Measurements from ENCODE around the gene CCDC18. TPM values are rescaled to one million over a fixed set of nuclear protein-coding genes. Genes with fewer than 3 reads are reported as not detected.

The CCDC18 gene
- total RNA-seq, 2 experiments from 2014 or later: 21.8 to 24.6 TPM

GRCh38 chr1:93306920-93307319 lies 126.4 kb downstream of the CCDC18 start:
- H3K27me3 Mint-ChIP-seq: no peaks in the 10 kb centered on the region
- DNase-seq (no peak), ATAC-seq (no peak)
- H3K9me3 Mint-ChIP-seq: no peaks in the 10 kb centered on the region
- CTCF ChIA-PET: interaction anchor here (1.2 kb wide), 1 partner anchor 107 kb away, joined by 4 read pairs; no protein-coding TSS in a partner anchor
- no peak for TF ChIP-seq CTCF (IDR thresholded peaks at IDR 0.05)
- POLR2A ChIA-PET: no interaction called here
- H3K4me3 Mint-ChIP-seq: no peak overlapping the region
- intact Hi-C loops (cut with micrococcal nuclease): loop anchor here (10.0 kb wide), 1 partner anchor 538 kb away; no protein-coding TSS in a partner anchor
- no peaks in the 10 kb centered on the region for H3K4me1 Mint-ChIP-seq (ENCODE audit: low read depth)
- H3K27ac Mint-ChIP-seq: no peak overlapping the region
- peaks cover 3% of the 10 kb centered on the region for H3K36me3 Mint-ChIP-seq (ENCODE audit: low read depth)

GRCh38 chr1:93313026-93313425 lies 132.5 kb downstream of the CCDC18 start:
- H3K9me3 Mint-ChIP-seq: no peaks in the 10 kb centered on the region
- no peak overlapping the region for H3K27ac Mint-ChIP-seq
- peaks cover 2% of the 10 kb centered on the region for H3K4me1 Mint-ChIP-seq (ENCODE audit: low read depth)
- no peaks in the 10 kb centered on the region for H3K27me3 Mint-ChIP-seq
- DNase-seq: no peak
- POLR2A ChIA-PET: no interaction called here
- CTCF ChIA-PET: no interaction called here
- ATAC-seq: no peak
- H3K36me3 Mint-ChIP-seq (ENCODE audit: low read depth): peaks cover 9% of the 10 kb centered on the region
- intact Hi-C loops (cut with micrococcal nuclease): no loop called here
- no peak overlapping the region for H3K4me3 Mint-ChIP-seq
- no peak for TF ChIP-seq CTCF (IDR thresholded peaks at IDR 0.05)

GRCh38 chr1:93317207-93317606 lies 136.7 kb downstream of the CCDC18 start:
- intact Hi-C loops (cut with micrococcal nuclease): no loop called here
- POLR2A ChIA-PET: no interaction called here
- Mint-ChIP-seq H3K4me3 (no peak overlapping the region), H3K27ac (no peak overlapping the region), H3K4me1 (ENCODE audit: low read depth) (peaks cover 2% of the 10 kb centered on the region), H3K27me3 (no peaks in the 10 kb centered on the region), H3K36me3 (ENCODE audit: low read depth) (peaks cover 6% of the 10 kb centered on the region), H3K9me3 (no peaks in the 10 kb centered on the region)
- CTCF ChIA-PET: interaction anchor here (3.7 kb wide), 1 partner anchor 13 kb away, joined by 25 read pairs; no protein-coding TSS in a partner anchor
- ATAC-seq (no peak), DNase-seq (no peak)
- no peak for TF ChIP-seq CTCF (IDR thresholded peaks at IDR 0.05)

- intact Hi-C loops (cut with micrococcal nuclease): no loop called here
- CTCF ChIA-PET: interaction anchor here (3.7 kb wide), 1 partner anchor 14 kb away, joined by 25 read pairs; no protein-coding TSS in a partner anchor
- ATAC-seq (no peak), DNase-seq (no peak)
- Mint-ChIP-seq H3K36me3 (ENCODE audit: low read depth) (peaks cover 4% of the 10 kb centered on the region), H3K9me3 (no peaks in the 10 kb centered on the region), H3K4me3 (no peak overlapping the region), H3K27me3 (no peaks in the 10 kb centered on the region), H3K27ac (no peak overlapping the region), H3K4me1 (ENCODE audit: low read depth) (peaks cover 2% of the 10 kb centered on the region)
- POLR2A ChIA-PET: no interaction called here
- TF ChIP-seq CTCF (IDR thresholded peaks at IDR 0.05): no peak
Observed at GRCh38 chr1:93317943-93318342, 137.4 kb downstream of the CCDC18 start.

- intact Hi-C loops (cut with micrococcal nuclease): no loop called here
Observed at GRCh38 chr1:93321720-93322119, 141.2 kb downstream of the CCDC18 start.

More at GRCh38 chr1:93321720-93322119, 141.2 kb downstream of the CCDC18 start:
- Mint-ChIP-seq H3K36me3 (ENCODE audit: low read depth) (no peaks in the 10 kb centered on the region), H3K4me1 (ENCODE audit: low read depth) (no peaks in the 10 kb centered on the region), H3K9me3 (no peaks in the 10 kb centered on the region), H3K27ac (no peak overlapping the region), H3K27me3 (no peaks in the 10 kb centered on the region), H3K4me3 (no peak overlapping the region)
- TF ChIP-seq CTCF (IDR thresholded peaks at IDR 0.05): no peak
- POLR2A ChIA-PET: no interaction called here
- ATAC-seq (no peak), DNase-seq (no peak)
- CTCF ChIA-PET: interaction anchor here (1.4 to 1.7 kb wide), 2 partner anchors 9 to 17 kb away, joined by 4 to 5 read pairs; no protein-coding TSS in a partner anchor
